Ishikawa (cell line): Measurements from ENCODE around the gene MIB1.

Experiments
- CEBPB ChIP-seq: IDR thresholded peaks from 2 replicates; pipeline ENCODE4 v1.6.1; 2012
- EGR1 ChIP-seq: IDR thresholded peaks from 2 replicates; pipeline ENCODE4 v1.6.1; 2012
- EP300 ChIP-seq: IDR thresholded peaks from 2 replicates; pipeline ENCODE4 v1.6.1; 2012; ENCODE audit warnings: borderline replicate concordance
- FOXM1 ChIP-seq: IDR thresholded peaks from 2 replicates; pipeline ENCODE4 v1.6.1; 2012; ENCODE audit warnings: low read depth, borderline replicate concordance
- MAX ChIP-seq: IDR thresholded peaks from 2 replicates; pipeline ENCODE4 v1.6.1; 2012
- REST ChIP-seq: IDR thresholded peaks from 2 replicates; pipeline ENCODE4 v1.6.1; 2012; ENCODE audit warnings: low read depth, mild to moderate bottlenecking
- TAF1 ChIP-seq: IDR thresholded peaks from 2 replicates; pipeline ENCODE4 v1.6.1; 2012; ENCODE audit warnings: low read depth, mild to moderate bottlenecking
- TCF12 ChIP-seq: IDR thresholded peaks from 2 replicates; pipeline ENCODE4 v1.6.1; 2012; ENCODE audit warnings: low read depth
- TEAD4 ChIP-seq: IDR thresholded peaks from 2 replicates; pipeline ENCODE4 v1.6.1; 2012
- USF1 ChIP-seq: IDR thresholded peaks from 2 replicates; pipeline ENCODE4 v1.6.1; 2012
- YY1 ChIP-seq: IDR thresholded peaks from 2 replicates; pipeline ENCODE4 v1.6.1; 2012; ENCODE audit warnings: low read depth

GRCh38 chr18:21701621-21702020 lies 39.0 kb upstream of the MIB1 start:
- TF ChIP-seq EP300 (no peak), REST (no peak), TCF12 (no peak), MAX (no peak), CEBPB (no peak), TAF1 (no peak), USF1 (no peak), FOXM1 (no peak), EGR1 (no peak), TEAD4 (no peak), YY1 (no peak)
